Adrenal gland (tissue), 12 donors: ENCODE measurements around the gene SPANXN3. TPM values are rescaled to one million over a fixed set of nuclear protein-coding genes. Genes with fewer than 3 reads are reported as not detected.

ENCODE experiments used
- DNase-seq, 7 donors: peaks; one replicate each; pipeline ENCODE4 v3.0.0-alpha.2; 2019 to 2020
- H3K27ac ChIP-seq, 5 donors: fragments of 200-600 bp; sonication (generic) in 4 of 5; 1 replicate in 3 of 5; 2 replicates in 2 of 5; pipeline versions ENCODE4 v1.5.1 to v1.8.0; 2016 to 2020; ENCODE audit warnings: mild to moderate bottlenecking in 1 of 5
- H3K27me3 ChIP-seq: fragments of 200-600 bp; 2 replicates; pipeline ENCODE4 v1.8.0; 2021
- H3K36me3 ChIP-seq, 2 donors: fragments of 200-600 bp; replicated peaks in 1 of 2; 1 replicate in 1 of 2; 2 replicates in 1 of 2; pipeline versions ENCODE4 v1.5.1 to v1.8.0; 2018 to 2022
- H3K4me1 ChIP-seq, 2 donors: fragments of 200-600 bp; replicated peaks in 1 of 2; 1 replicate in 1 of 2; 2 replicates in 1 of 2; pipeline versions ENCODE4 v1.5.1 to v1.8.0; 2018 to 2021
- H3K4me3 ChIP-seq, 4 donors: fragments of 200-600 bp; sonication (generic) in 3 of 4; one replicate each; pipeline ENCODE4 v1.5.1; 2016 to 2018
- H3K9me3 ChIP-seq, 3 donors: fragments of 200-600 bp; sonication (generic) in 1 of 3; replicated peaks in 1 of 3; 1 replicate in 2 of 3; 2 replicates in 1 of 3; pipeline versions ENCODE4 v1.5.1 to v1.8.0; 2016 to 2021
- CTCF ChIP-seq, 6 experiments: fragments of 450-650 bp in 4 of 6; fragments of 200-600 bp in 2 of 6; sonication (generic) in 1 of 6; IDR thresholded peaks; 1 replicate in 5 of 6; 2 replicates in 1 of 6; pipeline versions ENCODE4 v1.5.1 to v1.8.0; 2016 to 2021; ENCODE audit warnings: antibody characterized with exemption in 6 of 6, mild to moderate bottlenecking in 2 of 6, moderate library complexity in 1 of 6
- POLR2A ChIP-seq, 2 donors: fragments of 450-650 bp; IDR thresholded peaks; one replicate each; pipeline ENCODE4 v1.6.1; 2017; ENCODE audit warnings: antibody characterized with exemption in 2 of 2, mild to moderate bottlenecking in 2 of 2, moderate library complexity in 1 of 2
- WGBS, 4 donors: extraction: QIAGEN DNeasy Blood & Tissue Kit in 2 of 4; methylation state at CpG; one replicate each; pipeline versions ENCODE4 v1.1.5 to v1.1.7; 2013 to 2017; 5-methylcytosine and 5-hydroxymethylcytosine counted together
- intact Hi-C, 2 donors: fragments of 100-400 bp; cut with DNase I; formaldehyde crosslinking; loops; one replicate each; pipeline versions ENCODE4 v1.14.1 to v1.15.0; 2022 to 2023
- polyA plus RNA-seq, 3 donors: library from polyadenylated mRNA; stranded (reverse); fragments of 200-250 nt in 2 of 3; fragments of 350-450 nt in 1 of 3; fragmentation: Illumina TruSeq in 1 of 3; extraction: RNeasy Lipid Tissue Mini Kit (QIAGEN cat#74804) in 1 of 3; gene quantifications; one replicate each; pipeline ENCODE4 v1.2.3, GENCODE V29; 2013 to 2014
- total RNA-seq, 9 donors: library from RNA; depleted of rRNA in 4 of 9; stranded (reverse); fragments of >200 nt in 4 of 9; fragments of 120-200 nt in 1 of 9; fragmentation: NEBNext Ultra II Directional in 1 of 9; extraction: Animal tissue kit (Norgen Biotek cat#: 25700) in 1 of 9; gene quantifications; one replicate each; pipeline versions ENCODE4 v1.1.0 to v1.2.4, GENCODE V29; 2013 to 2023
- donor health status: healthy with polysubstance abuse.
- donor health status: Bipolar disorder and iron deficiency.
- donor health status: DM: yes; HTN: yes; CAD: no.
- donor health status: DM: no; HTN: no; CAD: no.
- donor health status: DM: no; HTN: no; CAD: no.
- donor health status: DM: yes; HTN: yes; CAD: no.

The SPANXN3 gene
- total and polyA plus RNA-seq, 12 donors: not detected

DNA sequence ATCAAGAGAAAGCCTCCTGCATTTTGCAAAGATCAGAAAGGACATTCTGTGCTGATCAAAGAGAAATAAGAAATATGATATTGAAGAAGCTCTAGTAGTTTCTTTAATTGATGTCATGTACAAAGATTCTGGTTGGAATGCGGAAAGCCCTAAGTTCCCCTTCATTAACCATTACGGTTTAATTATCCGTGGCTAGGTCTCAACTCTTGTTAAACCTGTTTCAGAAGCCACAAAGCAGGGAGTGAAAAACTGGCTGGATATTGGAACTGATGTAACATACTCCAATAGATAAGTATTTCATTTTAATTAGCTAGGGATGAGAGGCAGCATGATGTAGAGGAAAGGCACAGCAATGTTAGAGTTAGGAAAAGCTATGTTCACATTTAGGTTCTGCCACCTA is 55.7 kb downstream of the SPANXN3 start:
- WGBS, 4 donors: 86 to 97% (median 89%) methylated on average over 3 of the region's 3 CpGs
- Histone ChIP-seq H3K4me3 (no peak overlapping the region), H3K27me3 (no peaks in the 10 kb centered on the region), H3K36me3 (no peaks in the 10 kb centered on the region), H3K9me3 (no peaks in the 10 kb centered on the region), H3K27ac (no peak overlapping the region), H3K4me1 (no peaks in the 10 kb centered on the region)
- intact Hi-C loops: no loop called here
- DNase-seq: no peak
- TF ChIP-seq CTCF (IDR thresholded peaks at IDR 0.05) (no peak), POLR2A (IDR thresholded peaks at IDR 0.05) (no peak)

Other genes starting within 250 kb of the SPANXN3 start
- 10 to 100 TPM in 8 of 9 donors, 1 to 10 TPM in 1; 5.8 to 80.2 (median 38.7) TPM for gene SLITRK4, start 118.6 kb upstream of the SPANXN3 start, total RNA-seq
- 10 to 100 TPM in 1 of 3 donors, 1 to 10 TPM in 2; 6.0 to 27.6 (median 9.1) TPM for gene SLITRK4, start 118.6 kb upstream of the SPANXN3 start, polyA plus RNA-seq
- gene SPANXN2, start 203.3 kb upstream of the SPANXN3 start, total RNA-seq: not detected
- gene SPANXN2, start 203.3 kb upstream of the SPANXN3 start, polyA plus RNA-seq: not detected